Caco-2 (cell line): ENCODE data around the gene ELMO1. TPM values are rescaled to one million over a fixed set of nuclear protein-coding genes. Genes with fewer than 3 reads are reported as not detected.
A peak's percentile ranks its signal among the peaks of the same experiment; 100 is the strongest.

ENCODE experiments used
- BruUV-seq: library from RNA; stranded (reverse); fragments of 400-500 nt; replicated peaks from 2 replicates; lab custom pipeline; 2021; lab: Mats Ljungman, UMichigan
- CTCF ChIA-PET: fragments of 300-600 bp; sonication (Branson Sonifier 250); formaldehyde crosslinking; loops from one replicate; lab custom pipeline; 2022; ENCODE audit warnings: antibody characterized with exemption; lab: Charles Lee
- POLR2A ChIA-PET: fragments of 300-600 bp; sonication (Branson Sonifier 250); formaldehyde crosslinking; loops from one replicate; lab custom pipeline; 2022; ENCODE audit warnings: antibody characterized with exemption; lab: Charles Lee
- DNase-seq, 2 experiments: peaks; one replicate each; pipeline versions ENCODE4 v3.0.0 to v3.0.0-alpha.2; 2020 to 2022
- H3K27me3 ChIP-seq: replicated peaks from 2 replicates; pipeline ENCODE4 v1.6.0; 2011; ENCODE audit warnings: low read length; ENCODE audit not compliant: control insufficient read depth, insufficient read depth
- H3K36me3 ChIP-seq: 2 replicates; pipeline ENCODE4 v1.5.1; 2011; ENCODE audit warnings: low read length; ENCODE audit not compliant: control insufficient read depth, insufficient read depth
- H3K4me1 ChIP-seq: fragments of 250-450 bp; sonication (Bioruptor Pico); 2 replicates; pipeline ENCODE4 v1.5.1; 2020; ENCODE audit warnings: mild to moderate bottlenecking
- H3K4me3 ChIP-seq: 2 replicates; pipeline ENCODE4 v1.5.1; 2011; ENCODE audit warnings: low read depth, mild to moderate bottlenecking, control low read depth, low read length
- H3K9me3 ChIP-seq: fragments of 250-450 bp; sonication (Bioruptor Pico); 2 replicates; pipeline ENCODE4 v1.5.1; 2020; ENCODE audit warnings: mild to moderate bottlenecking, moderate library complexity
- H3K27ac Mint-ChIP-seq: one replicate; pipeline ENCODE4 v1.8.0; 2022; ENCODE audit warnings: mixed read lengths; ENCODE audit not compliant: unreplicated experiment
- H3K27me3 Mint-ChIP-seq: one replicate; pipeline ENCODE4 v1.8.0; 2022; ENCODE audit warnings: mixed read lengths; ENCODE audit not compliant: insufficient read depth, unreplicated experiment
- H3K36me3 Mint-ChIP-seq: one replicate; pipeline ENCODE4 v1.8.0; 2022; ENCODE audit warnings: mild to moderate bottlenecking, mixed read lengths; ENCODE audit not compliant: insufficient read depth, unreplicated experiment
- H3K4me1 Mint-ChIP-seq: one replicate; pipeline ENCODE4 v1.8.0; 2022; ENCODE audit warnings: low read depth, mixed read lengths; ENCODE audit not compliant: unreplicated experiment
- H3K4me3 Mint-ChIP-seq: one replicate; pipeline ENCODE4 v1.8.0; 2022; ENCODE audit warnings: mild to moderate bottlenecking, moderate library complexity, mixed read lengths; ENCODE audit not compliant: unreplicated experiment
- H3K9me3 Mint-ChIP-seq: one replicate; pipeline ENCODE4 v1.8.0; 2022; ENCODE audit warnings: mixed read lengths; ENCODE audit not compliant: unreplicated experiment
- CTCF ChIP-seq, 2 experiments: fragments of 200-600 bp in 1 of 2; IDR thresholded peaks; 1 replicate in 1 of 2; 2 replicates in 1 of 2; pipeline versions ENCODE4 v1.5.1 to v1.8.0; 2011 to 2022; ENCODE audit warnings: antibody characterized with exemption in 1 of 2, control low read depth in 1 of 2, inconsistent platforms in 1 of 2, low read depth in 1 of 2, low read length in 1 of 2, mild to moderate bottlenecking in 1 of 2, moderate library complexity in 1 of 2; ENCODE audit not compliant: insufficient read depth in 1 of 2, severe bottlenecking in 1 of 2, unreplicated experiment in 1 of 2
- intact Hi-C: fragments of 100-400 bp; cut with micrococcal nuclease; formaldehyde crosslinking; loops from one replicate; pipeline ENCODE4 v1.10.0; 2022; ENCODE audit not compliant: unreplicated experiment
- total RNA-seq: library from RNA; stranded (reverse); gene quantifications from 2 replicates; pipeline ENCODE4 v1.2.3, GENCODE V29; 2022

The ELMO1 gene
- total RNA-seq, 1 experiment from 2014 or later = 0.14 TPM

- intact Hi-C loops = loop anchor here (1.0 to 10.0 kb wide), 7 partner anchors 25 to 227 kb away; no protein-coding TSS in a partner anchor
- H3K36me3 ChIP-seq = no peaks in the 10 kb centered on the region
- ChIA-PET POLR2A (interaction anchor here (0.7 to 1.0 kb wide), 2 partner anchors 13 to 210 kb away, joined by 3 to 4 read pairs; no protein-coding TSS in a partner anchor), CTCF (interaction anchor here (0.6 to 3.1 kb wide), 10 partner anchors 9 to 484 kb away, joined by 3 to 25 read pairs (median 3); no protein-coding TSS in a partner anchor)
- TF ChIP-seq CTCF (IDR thresholded peaks at IDR 0.05; ENCODE audit: insufficient read depth in 1 of 2, low read depth in 1 of 2, low read length in 1 of 2, severe bottlenecking in 1 of 2, unreplicated experiment in 1 of 2) = no peak
- DNase-seq = peak; percentile 84 to 85
- peaks cover 25% of the 10 kb centered on the region for H3K4me1 Mint-ChIP-seq
- H3K4me3 ChIP-seq = no peak overlapping the region
- peak overlapping the region; percentile 83 for H3K27ac Mint-ChIP-seq
- peaks cover 34% of the 10 kb centered on the region for H3K4me1 ChIP-seq
- H3K27me3 Mint-ChIP-seq = no peaks in the 10 kb centered on the region
- peaks cover 36% of the 10 kb centered on the region for H3K9me3 Mint-ChIP-seq
- H3K27me3 ChIP-seq = no peaks in the 10 kb centered on the region
- BruUV-seq = no TSS peak
- H3K36me3 Mint-ChIP-seq = peaks cover 18% of the 10 kb centered on the region
- peak overlapping the region; percentile 46 for H3K4me3 Mint-ChIP-seq
- H3K9me3 ChIP-seq = peaks cover 19% of the 10 kb centered on the region
Measured at GRCh38 chr7:36971515-36972139, 477.0 kb downstream of the ELMO1 start.

DNA sequence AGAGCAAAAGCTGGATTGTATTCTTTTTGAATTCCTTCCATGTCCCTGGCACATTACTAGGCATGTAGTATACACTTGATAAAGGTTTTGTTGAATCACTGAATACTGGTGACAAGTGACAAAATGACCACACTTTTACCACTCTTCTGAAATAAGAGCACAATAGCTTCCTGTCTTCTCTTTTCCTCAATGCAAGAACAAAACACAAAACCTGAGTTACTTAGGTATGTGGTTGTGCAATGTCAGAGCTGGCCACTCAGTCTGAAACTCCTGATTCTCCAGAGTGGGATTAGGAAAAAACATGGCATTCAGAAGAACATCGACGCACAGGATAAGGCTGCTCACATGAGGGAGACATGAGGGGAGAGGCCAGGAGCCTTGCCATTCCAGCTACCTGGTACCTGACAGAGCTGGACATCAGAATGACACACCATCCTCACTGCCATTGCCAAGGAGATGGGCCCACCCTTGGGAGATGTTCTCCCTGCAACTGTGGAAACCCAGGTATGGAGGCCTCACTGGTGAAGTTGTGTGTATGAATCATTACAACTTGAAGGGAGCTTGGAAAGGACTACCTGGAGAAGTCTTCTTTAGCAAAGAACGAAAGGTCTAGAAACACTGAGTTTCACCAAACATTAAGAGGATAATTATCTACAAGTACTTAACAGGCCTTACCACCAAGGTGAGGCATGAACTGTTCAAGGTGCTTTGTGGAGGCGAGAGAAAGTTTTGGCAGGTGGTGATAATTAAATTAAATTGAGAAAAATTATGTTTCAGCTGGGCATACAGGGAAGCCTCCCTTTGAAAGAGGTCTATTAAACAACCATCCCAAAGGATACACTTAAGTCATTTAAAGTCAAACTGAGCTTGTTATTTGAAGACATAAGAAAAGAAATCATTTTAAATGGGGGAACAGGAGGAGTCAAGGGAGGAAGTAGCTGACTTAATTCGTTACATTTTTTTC, 477.8 kb downstream of the ELMO1 start:
- no peaks in the 10 kb centered on the region for H3K27me3 ChIP-seq
- Mint-ChIP-seq H3K27me3 (no peaks in the 10 kb centered on the region), H3K36me3 (peaks cover 18% of the 10 kb centered on the region), H3K4me3 (peak overlapping the region; percentile 46), H3K4me1 (peaks cover 25% of the 10 kb centered on the region), H3K9me3 (peaks cover 28% of the 10 kb centered on the region), H3K27ac (peak overlapping the region; percentile 83)
- TSS peak; percentile 44 for BruUV-seq
- no peak for DNase-seq
- H3K4me3 ChIP-seq = no peak overlapping the region
- intact Hi-C loops = loop anchor here (1.0 to 10.0 kb wide), 7 partner anchors 25 to 227 kb away; no protein-coding TSS in a partner anchor
- H3K36me3 ChIP-seq = no peaks in the 10 kb centered on the region
- ChIA-PET POLR2A (interaction anchor here (0.7 to 1.0 kb wide), 2 partner anchors 14 to 209 kb away, joined by 3 to 4 read pairs; no protein-coding TSS in a partner anchor), CTCF (interaction anchor here (0.6 to 3.1 kb wide), 9 partner anchors 13 to 483 kb away, joined by 3 to 25 read pairs (median 3); no protein-coding TSS in a partner anchor)
- peaks cover 34% of the 10 kb centered on the region for H3K4me1 ChIP-seq
- TF ChIP-seq CTCF (IDR thresholded peaks at IDR 0.05; ENCODE audit: insufficient read depth in 1 of 2, low read depth in 1 of 2, low read length in 1 of 2, severe bottlenecking in 1 of 2, unreplicated experiment in 1 of 2) = no peak
- H3K9me3 ChIP-seq = peaks cover 19% of the 10 kb centered on the region

- no peak overlapping the region for H3K4me3 ChIP-seq
- intact Hi-C loops = loop anchor here (5.0 kb wide), 1 partner anchor 482 kb away; no protein-coding TSS in a partner anchor
Measured at GRCh38 chr7:36969376-36969775, 479.3 kb downstream of the ELMO1 start.

More at GRCh38 chr7:36969376-36969775, 479.3 kb downstream of the ELMO1 start:
- peak overlapping the region; percentile 83 for H3K27ac Mint-ChIP-seq
- Histone ChIP-seq H3K36me3 (no peaks in the 10 kb centered on the region), H3K9me3 (peaks cover 13% of the 10 kb centered on the region), H3K4me1 (peaks cover 34% of the 10 kb centered on the region), H3K27me3 (no peaks in the 10 kb centered on the region)
- H3K4me3 Mint-ChIP-seq = no peak overlapping the region
- no peaks in the 10 kb centered on the region for H3K27me3 Mint-ChIP-seq
- no peak for TF ChIP-seq CTCF (IDR thresholded peaks at IDR 0.05; ENCODE audit: insufficient read depth in 1 of 2, low read depth in 1 of 2, low read length in 1 of 2, severe bottlenecking in 1 of 2, unreplicated experiment in 1 of 2)
- peaks cover 38% of the 10 kb centered on the region for H3K9me3 Mint-ChIP-seq
- ChIA-PET POLR2A (no interaction called here), CTCF (interaction anchor here (3.1 kb wide), 1 partner anchor 212 kb away, joined by 25 read pairs; no protein-coding TSS in a partner anchor)
- DNase-seq = no peak
- H3K36me3 Mint-ChIP-seq = peaks cover 23% of the 10 kb centered on the region
- no TSS peak for BruUV-seq
- peaks cover 31% of the 10 kb centered on the region for H3K4me1 Mint-ChIP-seq
